Activated T-helper 1 cell treated with anti-CD3 and anti-CD28 coated beads, Interleukin-2, amount 50 U/mL, for 16 hours (primary cell): ENCODE results near the gene MARK4.

Experiments used
- DNase-seq, 2 donors: peaks; one replicate each; pipeline ENCODE4 v3.0.0-alpha.2; 2020; ENCODE audit warnings: low read depth in 1 of 2, low spot score in 1 of 2

MARK4 gene

DNA sequence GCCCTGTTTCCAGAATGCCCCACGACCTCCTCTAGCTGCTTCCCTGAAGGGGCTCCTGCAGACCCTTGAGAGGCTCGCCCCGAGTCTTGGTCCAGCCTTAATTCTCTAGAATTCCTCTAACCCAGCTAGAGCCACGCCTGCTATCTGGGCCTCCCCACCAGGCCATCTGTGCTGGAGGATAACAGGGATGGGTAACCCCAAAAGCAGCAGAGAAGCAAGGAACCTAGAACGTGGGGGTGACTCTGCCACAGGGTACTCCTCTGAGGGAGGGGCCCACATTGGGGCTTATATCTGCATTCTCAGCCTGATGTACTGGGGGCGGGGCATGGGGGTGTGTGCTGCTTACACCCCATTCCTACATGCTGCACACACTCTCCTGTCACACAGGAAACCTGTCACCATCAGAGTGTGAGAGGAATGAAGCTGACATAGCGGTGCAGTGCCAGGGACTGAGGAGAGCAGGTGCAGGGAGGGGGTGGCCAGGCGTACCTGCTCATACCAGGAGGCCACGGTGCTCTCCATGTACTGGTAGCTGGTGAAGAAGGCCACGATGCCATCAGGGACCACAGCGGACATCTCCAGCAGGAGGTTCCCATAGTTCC, 103.3 kb downstream of the MARK4 start:
- DNase-seq = no peak
